OCI-LY1 (cell line): ENCODE measurements around the gene TREH.

Source experiments
- H2AFZ ChIP-seq: fragments of 200-600 bp; sonication (generic), shearing (Covaris generic); 2 replicates; pipeline ENCODE4 v1.6.0; 2014; ENCODE audit warnings: antibody characterized with exemption, mild to moderate bottlenecking, low read length
- H3F3A ChIP-seq: fragments of 200-600 bp; sonication (generic), shearing (Covaris generic); 2 replicates; pipeline ENCODE4 v1.6.0; 2014; ENCODE audit warnings: mild to moderate bottlenecking, antibody characterized with exemption, low read length, moderate library complexity; ENCODE audit not compliant: insufficient read depth
- H3K27ac ChIP-seq: fragments of 200-600 bp; sonication (generic); 2 replicates; pipeline ENCODE4 v1.5.1; 2014; ENCODE audit warnings: low read length, mixed run types, mild to moderate bottlenecking, low read depth; ENCODE audit not compliant: poor library complexity, severe bottlenecking
- H3K27me3 ChIP-seq: fragments of 200-600 bp; sonication (generic); 2 replicates; pipeline ENCODE4 v1.6.0; 2014; ENCODE audit warnings: antibody characterized with exemption, mild to moderate bottlenecking, low read length, moderate library complexity; ENCODE audit not compliant: insufficient read depth
- H3K36me3 ChIP-seq: fragments of 200-600 bp; sonication (generic); 2 replicates; pipeline ENCODE4 v1.6.1; 2014; ENCODE audit warnings: mild to moderate bottlenecking, antibody characterized with exemption, low read length, moderate library complexity, mixed read lengths; ENCODE audit not compliant: insufficient read depth
- H3K4me1 ChIP-seq: fragments of 200-600 bp; sonication (generic); 2 replicates; pipeline ENCODE4 v1.5.1; 2014; ENCODE audit warnings: mild to moderate bottlenecking, low read length, moderate library complexity; ENCODE audit not compliant: insufficient read depth, severe bottlenecking
- H3K4me2 ChIP-seq: fragments of 200-600 bp; sonication (generic), shearing (Covaris generic); 2 replicates; pipeline ENCODE4 v1.6.1; 2014; ENCODE audit warnings: low read length
- H3K4me3 ChIP-seq: fragments of 200-600 bp; sonication (generic); 2 replicates; pipeline ENCODE4 v1.5.1; 2014; ENCODE audit warnings: low read length, low read depth, mild to moderate bottlenecking, mixed read lengths; ENCODE audit not compliant: poor library complexity, severe bottlenecking
- H3K79me2 ChIP-seq: fragments of 200-600 bp; shearing (Covaris generic); 2 replicates; pipeline ENCODE4 v1.6.1; 2016; ENCODE audit warnings: mixed run types, low read length, mixed read lengths; ENCODE audit not compliant: insufficient read depth
- H3K9ac ChIP-seq: fragments of 200-600 bp; sonication (generic), shearing (Covaris generic); 2 replicates; pipeline ENCODE4 v1.6.1; 2014; ENCODE audit warnings: mild to moderate bottlenecking, low read length, mixed read lengths
- H3K9me2 ChIP-seq: fragments of 200-600 bp; sonication (generic), shearing (Covaris generic); 2 replicates; pipeline ENCODE4 v1.6.1; 2014; ENCODE audit warnings: low read depth, mild to moderate bottlenecking, low read length, mixed read lengths
- H3K9me3 ChIP-seq: fragments of 200-600 bp; shearing (Covaris generic); 2 replicates; pipeline ENCODE4 v1.6.1; 2014; ENCODE audit warnings: low read length, mixed read lengths
- H4K20me1 ChIP-seq: fragments of 200-600 bp; sonication (generic), shearing (Covaris generic); 2 replicates; pipeline ENCODE4 v1.6.0; 2016; ENCODE audit warnings: mild to moderate bottlenecking, low read length; ENCODE audit not compliant: insufficient read depth
- EZH2 ChIP-seq: fragments of 200-600 bp; sonication (generic), shearing (Covaris generic); IDR thresholded peaks from 2 replicates; pipeline ENCODE4 v1.8.0; 2017; ENCODE audit warnings: borderline replicate concordance, mixed run types, mild to moderate bottlenecking, antibody characterized with exemption, low read length, moderate library complexity, mixed read lengths
- TF ChIP-seq, protein P1 (sequence below): fragments of 200-600 bp; sonication (generic), shearing (Covaris generic); IDR thresholded peaks from 2 replicates; pipeline ENCODE4 v1.5.1; 2017; ENCODE audit warnings: mild to moderate bottlenecking, antibody characterized with exemption, low read length, moderate library complexity, mixed read lengths

TREH gene

DNA sequence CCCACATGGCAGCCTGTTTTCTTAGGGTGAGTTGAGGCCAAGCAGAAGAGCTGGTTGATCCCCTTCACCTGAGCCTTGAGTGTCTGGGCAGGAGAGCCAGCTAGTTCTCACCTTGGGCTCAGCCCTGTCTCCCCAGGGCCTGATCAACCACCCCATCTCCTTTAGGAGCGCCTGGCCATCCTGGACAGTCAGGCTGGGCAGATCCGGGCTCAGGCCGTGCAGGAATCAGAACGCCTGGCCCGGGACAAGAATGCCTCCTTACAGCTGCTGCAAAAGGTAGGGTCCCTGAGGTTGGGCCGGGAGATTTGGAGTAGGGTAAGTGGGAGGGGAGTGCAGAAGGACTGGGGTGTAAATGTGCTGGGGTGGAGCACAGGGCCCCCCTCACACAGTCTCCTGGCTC lies 40.7 kb downstream of the TREH start:
- no peak overlapping the region for H2AFZ ChIP-seq
- TF ChIP-seq, protein P1, sequence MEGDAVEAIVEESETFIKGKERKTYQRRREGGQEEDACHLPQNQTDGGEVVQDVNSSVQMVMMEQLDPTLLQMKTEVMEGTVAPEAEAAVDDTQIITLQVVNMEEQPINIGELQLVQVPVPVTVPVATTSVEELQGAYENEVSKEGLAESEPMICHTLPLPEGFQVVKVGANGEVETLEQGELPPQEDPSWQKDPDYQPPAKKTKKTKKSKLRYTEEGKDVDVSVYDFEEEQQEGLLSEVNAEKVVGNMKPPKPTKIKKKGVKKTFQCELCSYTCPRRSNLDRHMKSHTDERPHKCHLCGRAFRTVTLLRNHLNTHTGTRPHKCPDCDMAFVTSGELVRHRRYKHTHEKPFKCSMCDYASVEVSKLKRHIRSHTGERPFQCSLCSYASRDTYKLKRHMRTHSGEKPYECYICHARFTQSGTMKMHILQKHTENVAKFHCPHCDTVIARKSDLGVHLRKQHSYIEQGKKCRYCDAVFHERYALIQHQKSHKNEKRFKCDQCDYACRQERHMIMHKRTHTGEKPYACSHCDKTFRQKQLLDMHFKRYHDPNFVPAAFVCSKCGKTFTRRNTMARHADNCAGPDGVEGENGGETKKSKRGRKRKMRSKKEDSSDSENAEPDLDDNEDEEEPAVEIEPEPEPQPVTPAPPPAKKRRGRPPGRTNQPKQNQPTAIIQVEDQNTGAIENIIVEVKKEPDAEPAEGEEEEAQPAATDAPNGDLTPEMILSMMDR, result no peak
- no peak for TF ChIP-seq EZH2
- H3F3A ChIP-seq, result no peaks in the 10 kb centered on the region
- H3K9me3 ChIP-seq, result no peaks in the 10 kb centered on the region
- no peaks in the 10 kb centered on the region for H3K79me2 ChIP-seq
- H3K36me3 ChIP-seq, result no peaks in the 10 kb centered on the region
- H3K27ac ChIP-seq, result no peak overlapping the region
- H3K9ac ChIP-seq, result no peak overlapping the region
- H3K4me1 ChIP-seq, result peaks cover 13% of the 10 kb centered on the region
- no peaks in the 10 kb centered on the region for H3K9me2 ChIP-seq
- H3K27me3 ChIP-seq, result no peaks in the 10 kb centered on the region
- H3K4me2 ChIP-seq, result no peak overlapping the region
- H4K20me1 ChIP-seq, result no peaks in the 10 kb centered on the region
- H3K4me3 ChIP-seq, result no peak overlapping the region

DNA sequence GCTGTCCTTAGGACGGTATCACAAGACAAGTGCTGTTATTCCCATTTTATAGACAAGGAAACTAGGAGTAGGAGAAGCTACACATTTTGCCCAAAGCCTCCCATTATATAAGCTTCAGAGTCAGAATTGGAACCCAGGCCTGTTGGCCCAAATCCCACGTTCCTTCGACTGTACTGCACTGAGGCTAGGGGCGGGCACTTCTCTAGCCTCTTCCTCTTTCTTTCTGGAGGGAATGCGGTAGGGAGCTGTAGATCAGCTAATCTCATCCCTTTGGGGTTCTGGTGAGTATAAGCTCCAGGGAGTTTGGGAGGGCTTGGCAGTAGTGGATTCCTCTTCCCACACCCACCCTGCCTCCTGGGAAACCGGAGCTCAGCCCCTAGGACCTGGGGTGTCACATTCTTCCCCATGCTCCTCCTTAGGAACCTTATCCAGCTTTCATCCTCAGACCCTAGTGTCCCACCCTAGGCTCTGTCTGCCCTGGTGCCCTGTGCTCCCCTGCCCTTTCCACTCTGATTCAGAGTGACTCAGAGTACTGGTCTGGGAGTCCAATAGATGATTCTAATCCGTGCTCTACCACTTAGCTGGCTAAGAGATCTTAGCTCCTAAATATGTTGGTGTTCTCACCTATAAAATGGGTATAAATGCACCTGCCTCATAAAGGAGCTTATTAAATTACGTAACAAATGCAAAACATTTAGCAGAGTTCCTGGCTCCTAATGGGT lies 42.7 kb downstream of the TREH start:
- Histone ChIP-seq H3K4me3 (no peak overlapping the region), H3K4me2 (no peak overlapping the region), H3K9me2 (no peaks in the 10 kb centered on the region), H3K27ac (no peak overlapping the region), H3K36me3 (no peaks in the 10 kb centered on the region), H3K9me3 (no peaks in the 10 kb centered on the region), H3K79me2 (no peaks in the 10 kb centered on the region), H3K9ac (no peak overlapping the region), H3K4me1 (peaks cover 6% of the 10 kb centered on the region), H2AFZ (no peak overlapping the region), H4K20me1 (no peaks in the 10 kb centered on the region), H3K27me3 (no peaks in the 10 kb centered on the region), H3F3A (no peaks in the 10 kb centered on the region)
- no peak for TF ChIP-seq EZH2
- TF ChIP-seq, protein P1, result no peak

DNA sequence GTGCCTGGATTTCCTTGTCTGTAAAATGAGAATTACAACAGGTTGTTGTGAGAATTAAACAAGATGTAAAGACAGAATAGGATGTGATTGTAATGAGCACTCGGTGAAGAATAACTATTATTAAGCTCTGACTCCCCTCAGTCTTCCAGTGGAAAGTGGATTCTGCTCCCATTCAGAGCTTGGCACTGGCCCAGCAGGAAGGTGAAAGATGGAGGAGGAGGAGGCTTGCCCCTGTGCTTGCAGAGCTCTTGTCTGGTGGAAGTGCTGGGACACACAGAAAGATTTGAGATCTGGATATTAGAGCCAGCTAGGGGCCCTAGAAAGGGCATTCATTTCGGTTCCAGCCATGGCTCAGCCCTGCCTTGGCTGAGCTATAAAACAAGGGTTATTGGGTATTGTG lies 43.8 kb downstream of the TREH start:
- Histone ChIP-seq H3F3A (no peaks in the 10 kb centered on the region), H3K27ac (no peak overlapping the region), H3K9ac (no peak overlapping the region), H3K27me3 (0 out of 2 replicates have a peak, but pooled peaks cover 3% of the 10 kb centered on the region), H3K4me1 (no peaks in the 10 kb centered on the region), H4K20me1 (no peaks in the 10 kb centered on the region), H3K9me2 (no peaks in the 10 kb centered on the region), H3K4me2 (no peak overlapping the region), H2AFZ (no peak overlapping the region), H3K9me3 (no peaks in the 10 kb centered on the region), H3K36me3 (no peaks in the 10 kb centered on the region), H3K79me2 (no peaks in the 10 kb centered on the region), H3K4me3 (no peak overlapping the region)
- TF ChIP-seq EZH2, result no peak
- TF ChIP-seq, protein P1, result no peak
